Gastroesophageal sphincter (tissue), 4 donors: ENCODE results near the gene PPP3CB. TPM values are rescaled to one million over a fixed set of nuclear protein-coding genes. Genes with fewer than 3 reads are reported as not detected.
"Not testable (repeated sequence)": the region's sequence is repeated elsewhere in the genome, so short reads cannot be mapped to it uniquely, and the experiment has no call there.

Source experiments
- ATAC-seq: fragments of 150-250 bp; one replicate; pipeline ENCODE4 v1.9.1; 2016; ENCODE audit warnings: mild to moderate bottlenecking, moderate library complexity
- H3K27ac ChIP-seq, 4 donors: fragments of 200-600 bp; sonication (generic) in 3 of 4; 1 replicate in 3 of 4; 2 replicates in 1 of 4; pipeline ENCODE4 v1.5.1; 2016 to 2019
- H3K27me3 ChIP-seq: fragments of 200-600 bp; sonication (generic); one replicate; pipeline ENCODE4 v1.5.1; 2019
- H3K36me3 ChIP-seq, 2 donors: fragments of 200-600 bp; sonication (generic); one replicate each; pipeline ENCODE4 v1.5.1; 2019; ENCODE audit warnings: control low read depth in 1 of 2
- H3K4me1 ChIP-seq, 3 donors: fragments of 200-600 bp; sonication (generic); 1 replicate in 2 of 3; 2 replicates in 1 of 3; pipeline ENCODE4 v1.5.1; 2016 to 2019; ENCODE audit warnings: control low read depth in 2 of 3
- H3K4me3 ChIP-seq, 2 donors: fragments of 200-600 bp; sonication (generic); one replicate each; pipeline ENCODE4 v1.5.1; 2019; ENCODE audit warnings: mild to moderate bottlenecking in 1 of 2, moderate library complexity in 1 of 2
- H3K9me3 ChIP-seq, 3 donors: fragments of 200-600 bp; sonication (generic); one replicate each; pipeline ENCODE4 v1.5.1; 2017 to 2019; ENCODE audit warnings: control low read depth in 2 of 3
- CTCF ChIP-seq, 4 experiments: fragments of 200-600 bp in 2 of 4; fragments of 450-650 bp in 2 of 4; sonication (generic) in 1 of 4; IDR thresholded peaks; one replicate each; pipeline ENCODE4 v1.5.1; 2017 to 2019; ENCODE audit warnings: antibody characterized with exemption in 4 of 4, mild to moderate bottlenecking in 2 of 4, moderate library complexity in 2 of 4
- EP300 ChIP-seq: sonication (generic); formaldehyde crosslinking; IDR thresholded peaks from one replicate; pipeline ENCODE4 v1.6.1; 2017; ENCODE audit warnings: antibody characterized with exemption, mild to moderate bottlenecking
- POLR2A ChIP-seq, 2 donors: fragments of 450-650 bp; IDR thresholded peaks; one replicate each; pipeline ENCODE4 v1.6.1; 2017; ENCODE audit warnings: antibody characterized with exemption in 2 of 2, mild to moderate bottlenecking in 2 of 2, moderate library complexity in 1 of 2
- POLR2AphosphoS5 ChIP-seq: sonication (generic); formaldehyde crosslinking; IDR thresholded peaks from one replicate; pipeline ENCODE4 v1.6.1; 2017; ENCODE audit warnings: antibody characterized with exemption
- WGBS, 2 donors: methylation state at CpG; one replicate each; pipeline ENCODE4 v1.1.5; 2018; ENCODE audit warnings: low coverage in 1 of 2; 5-methylcytosine and 5-hydroxymethylcytosine counted together
- total RNA-seq, 4 donors: library from RNA; depleted of rRNA; stranded (reverse); fragments of >200 nt; gene quantifications; one replicate each; pipeline ENCODE4 v1.1.0, GENCODE V29; 2016

PPP3CB gene
- total RNA-seq, 4 donors from 2014 or later, result 69.2 to 121 (median 75.4) TPM

DNA sequence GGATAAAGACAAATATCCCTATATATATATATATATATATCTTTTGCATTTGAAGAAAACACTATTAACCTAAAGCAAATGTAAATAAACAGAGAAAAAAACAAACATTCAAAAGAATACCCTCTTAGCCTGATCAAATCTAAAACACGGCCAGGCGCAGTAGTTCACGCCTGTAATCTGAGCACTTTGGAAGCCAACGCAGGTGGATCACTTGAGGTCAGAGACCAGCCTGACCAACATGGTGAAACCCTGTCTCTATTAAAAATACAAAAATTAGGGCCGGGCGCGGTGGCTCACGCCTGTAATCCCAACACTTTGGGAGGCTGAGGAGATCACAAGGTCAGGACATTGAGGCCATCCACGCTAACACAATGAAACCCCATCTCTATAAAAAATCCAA is 91.1 kb downstream of the PPP3CB start:
- Histone ChIP-seq H3K27ac (no peak overlapping the region), H3K4me3 (no peak overlapping the region), H3K27me3 (no peaks in the 10 kb centered on the region), H3K9me3 (no peaks in the 10 kb centered on the region), H3K4me1 (peaks cover 0 to 18% (median 0%) of the 10 kb centered on the region in 3 donors), H3K36me3 (peaks cover 0 to 15% of the 10 kb centered on the region in 2 donors)
- no peak for TF ChIP-seq POLR2A (IDR thresholded peaks at IDR 0.05)
- 89 to 98% methylated on average over 5 to 8 of the region's 9 CpGs for WGBS, 2 donors
- ATAC-seq, result no peak

- no peak for TF ChIP-seq CTCF (IDR thresholded peaks at IDR 0.05)
- no peak for TF ChIP-seq POLR2A (IDR thresholded peaks at IDR 0.05)
- no peak for TF ChIP-seq EP300
- no peak for TF ChIP-seq POLR2AphosphoS5
- no peaks in the 10 kb centered on the region for H3K27me3 ChIP-seq
- H3K9me3 ChIP-seq, result no peaks in the 10 kb centered on the region
- 99 to 100% methylated on average over 3 to 6 of the region's 6 CpGs for WGBS, 2 donors
- peaks cover 0 to 4% (median 0%) of the 10 kb centered on the region in 3 donors for H3K4me1 ChIP-seq
- H3K4me3 ChIP-seq, result no peak overlapping the region
- no peak overlapping the region for H3K27ac ChIP-seq
- peaks cover 2 to 40% of the 10 kb centered on the region in 2 donors for H3K36me3 ChIP-seq
- no peak for ATAC-seq
These were observed 94.2 kb downstream of the PPP3CB start for GRCh38 chr10:73401636-73402035.

- WGBS, 2 donors, result 72 to 74% methylated on average over 4 of the region's 4 CpGs
- Histone ChIP-seq H3K27me3 (no peaks in the 10 kb centered on the region), H3K9me3 (no peaks in the 10 kb centered on the region), H3K4me3 (no peak overlapping the region), H3K27ac (no peak overlapping the region), H3K4me1 (no peaks in the 10 kb centered on the region), H3K36me3 (peaks cover 2 to 64% of the 10 kb centered on the region in 2 donors)
- no peak for ATAC-seq
- TF ChIP-seq POLR2AphosphoS5 (no peak), EP300 (no peak), CTCF (IDR thresholded peaks at IDR 0.05) (no peak), POLR2A (IDR thresholded peaks at IDR 0.05) (no peak)
These were observed 96.8 kb downstream of the PPP3CB start for GRCh38 chr10:73399063-73399462.

GRCh38 chr10:73398024-73398423 is 97.8 kb downstream of the PPP3CB start:
- no peak for TF ChIP-seq EP300
- H3K27ac ChIP-seq, result no peak overlapping the region
- H3K36me3 ChIP-seq, result peaks cover 2 to 68% of the 10 kb centered on the region in 2 donors
- H3K4me3 ChIP-seq, result no peak overlapping the region
- H3K4me1 ChIP-seq, result no peaks in the 10 kb centered on the region
- no peak for ATAC-seq
- H3K27me3 ChIP-seq, result no peaks in the 10 kb centered on the region
- 96 to 100% methylated on average over 1 to 6 of the region's 6 CpGs for whole genome bisulfite sequencing, 2 donors
- no peaks in the 10 kb centered on the region for H3K9me3 ChIP-seq

DNA sequence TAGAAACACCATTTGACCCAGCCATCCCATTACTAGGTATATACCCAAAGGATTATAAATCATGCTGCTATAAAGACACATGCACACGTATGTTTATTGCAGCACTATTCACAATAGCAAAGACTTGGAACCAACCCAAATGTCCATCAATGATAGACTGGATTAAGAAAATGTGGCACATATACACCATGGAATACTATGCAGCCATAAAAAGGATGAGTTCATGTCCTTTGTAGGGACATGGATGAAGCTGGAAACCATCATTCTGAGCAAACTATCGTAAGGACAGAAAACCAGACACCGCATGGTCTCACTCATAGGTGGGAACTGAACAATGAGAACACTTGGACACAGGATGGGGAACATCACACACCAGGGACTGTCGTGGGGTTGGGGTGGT is 101.5 kb downstream of the PPP3CB start:
- not testable (repeated sequence) for H3K4me3 ChIP-seq, H3K4me1 ChIP-seq, H3K27ac ChIP-seq, H3K27me3 ChIP-seq, ATAC-seq, H3K9me3 ChIP-seq
- H3K36me3 ChIP-seq, result peaks cover 2 to 78% of the 10 kb centered on the region in 2 donors
- 100% methylated on average over 3 of the region's 4 CpGs for WGBS, 2 donors

- Histone ChIP-seq H3K9me3 (no peaks in the 10 kb centered on the region), H3K27me3 (no peaks in the 10 kb centered on the region), H3K36me3 (peaks cover 8 to 84% of the 10 kb centered on the region in 2 donors), H3K4me3 (no peak overlapping the region), H3K4me1 (no peaks in the 10 kb centered on the region), H3K27ac (no peak overlapping the region)
- no peak for TF ChIP-seq CTCF (IDR thresholded peaks at IDR 0.05)
- no peak for TF ChIP-seq EP300
- no peak for TF ChIP-seq POLR2A (IDR thresholded peaks at IDR 0.05)
- no peak for TF ChIP-seq POLR2AphosphoS5
- WGBS, 2 donors, result 80 to 86% methylated on average over 4 of the region's 4 CpGs
- no peak for ATAC-seq
These were observed 107.6 kb downstream of the PPP3CB start for GRCh38 chr10:73388228-73388627.

GRCh38 chr10:73386583-73386982 is 109.2 kb downstream of the PPP3CB start:
- no peaks in the 10 kb centered on the region for H3K9me3 ChIP-seq
- H3K27ac ChIP-seq, result no peak overlapping the region
- no peak overlapping the region for H3K4me3 ChIP-seq
- H3K27me3 ChIP-seq, result no peaks in the 10 kb centered on the region
- no peak for TF ChIP-seq POLR2A (IDR thresholded peaks at IDR 0.05)
- no peak for TF ChIP-seq CTCF (IDR thresholded peaks at IDR 0.05)
- TF ChIP-seq EP300, result no peak
- TF ChIP-seq POLR2AphosphoS5, result no peak
- H3K4me1 ChIP-seq, result no peaks in the 10 kb centered on the region
- no peak for ATAC-seq
- WGBS, 2 donors, result 97 to 99% methylated on average over 6 to 7 of the region's 7 CpGs
- peaks cover 8 to 96% of the 10 kb centered on the region in 2 donors for H3K36me3 ChIP-seq
